Progenitor cell of endocrine pancreas (in vitro differentiated cells): ENCODE measurements around the gene TRAF2. TPM values are rescaled to one million over a fixed set of nuclear protein-coding genes. Genes with fewer than 3 reads are reported as not detected.

Source experiments
- DNase-seq: peaks from one replicate; pipeline ENCODE4 v3.0.0; 2021; ENCODE audit warnings: low spot score; ENCODE audit not compliant: unreplicated experiment
- H3K27ac Mint-ChIP-seq: 2 replicates; pipeline ENCODE4 v1.8.0; 2021; ENCODE audit warnings: mild to moderate bottlenecking, moderate library complexity, mixed read lengths
- H3K27me3 Mint-ChIP-seq: 2 replicates; pipeline ENCODE4 v1.8.0; 2021; ENCODE audit warnings: mixed read lengths
- H3K36me3 Mint-ChIP-seq: 2 replicates; pipeline ENCODE4 v1.8.0; 2022; ENCODE audit warnings: mixed read lengths; ENCODE audit not compliant: insufficient read depth
- H3K4me1 Mint-ChIP-seq: 2 replicates; pipeline ENCODE4 v1.8.0; 2021; ENCODE audit warnings: low read depth, mixed read lengths
- H3K4me3 Mint-ChIP-seq: 2 replicates; pipeline ENCODE4 v1.8.0; 2021; ENCODE audit warnings: low read depth, mild to moderate bottlenecking, moderate library complexity, mixed read lengths
- H3K9me3 Mint-ChIP-seq: 2 replicates; pipeline ENCODE4 v1.8.0; 2021; ENCODE audit warnings: low read depth, mixed read lengths
- CTCF ChIP-seq: fragments of 200-600 bp; sonication (generic); IDR thresholded peaks from one replicate; pipeline ENCODE4 v1.5.0; 2021; ENCODE audit warnings: antibody characterized with exemption, mild to moderate bottlenecking; ENCODE audit not compliant: unreplicated experiment
- total RNA-seq: library from RNA; stranded (reverse); gene quantifications from 2 replicates; pipeline ENCODE4 v1.2.1, GENCODE V29; 2021

Gene TRAF2
- total RNA-seq, 1 donor from 2014 or later, result 23.4 TPM

GRCh38 chr9:136947955-136948510, 61.7 kb downstream of the TRAF2 start:
- Mint-ChIP-seq H3K4me1 (peaks cover 2% of the 10 kb centered on the region), H3K27me3 (no peaks in the 10 kb centered on the region), H3K36me3 (no peaks in the 10 kb centered on the region), H3K27ac (peak overlapping the region; percentile 69), H3K4me3 (peak overlapping the region; percentile 59), H3K9me3 (no peaks in the 10 kb centered on the region)
- TF ChIP-seq CTCF, result peak; percentile 53
- DNase-seq, result no peak

GRCh38 chr9:136949239-136949816, 63.0 kb downstream of the TRAF2 start:
- no peaks in the 10 kb centered on the region for H3K27me3 Mint-ChIP-seq
- peak overlapping the region; percentile 56 for H3K27ac Mint-ChIP-seq
- H3K4me1 Mint-ChIP-seq, result peaks cover 2% of the 10 kb centered on the region
- peak overlapping the region; percentile 78 for H3K4me3 Mint-ChIP-seq
- no peaks in the 10 kb centered on the region for H3K9me3 Mint-ChIP-seq
- TF ChIP-seq CTCF, result no peak
- H3K36me3 Mint-ChIP-seq, result no peaks in the 10 kb centered on the region
- DNase-seq, result no peak

GRCh38 chr9:136949817-136950655, 63.7 kb downstream of the TRAF2 start:
- peak; percentile 26 for TF ChIP-seq CTCF
- H3K4me3 Mint-ChIP-seq, result peak overlapping the region; percentile 78
- peak; percentile 98 for DNase-seq
- no peaks in the 10 kb centered on the region for H3K36me3 Mint-ChIP-seq
- H3K9me3 Mint-ChIP-seq, result no peaks in the 10 kb centered on the region
- no peaks in the 10 kb centered on the region for H3K27me3 Mint-ChIP-seq
- H3K4me1 Mint-ChIP-seq, result peaks cover 2% of the 10 kb centered on the region
- H3K27ac Mint-ChIP-seq, result peak overlapping the region; percentile 97

GRCh38 chr9:136950656-136951276, 64.5 kb downstream of the TRAF2 start:
- TF ChIP-seq CTCF, result no peak
- Mint-ChIP-seq H3K4me1 (peaks cover 2% of the 10 kb centered on the region), H3K36me3 (no peaks in the 10 kb centered on the region), H3K27me3 (no peaks in the 10 kb centered on the region), H3K27ac (peak overlapping the region; percentile 97), H3K4me3 (peak overlapping the region; percentile 76), H3K9me3 (no peaks in the 10 kb centered on the region)
- DNase-seq, result no peak

- Mint-ChIP-seq H3K27me3 (no peaks in the 10 kb centered on the region), H3K4me1 (peaks cover 2% of the 10 kb centered on the region), H3K36me3 (no peaks in the 10 kb centered on the region), H3K27ac (no peak within 1 kb of the TSS), H3K9me3 (peaks cover 7% of the 10 kb centered on the region), H3K4me3 (no peak within 1 kb of the TSS)
- no peak for TF ChIP-seq CTCF
- no peak for DNase-seq
These were observed 65.4 kb downstream of the TRAF2 start, which contains the start of gene LCN12 for GRCh38 chr9:136951541-136952320. TSS of gene LCN12 (plus strand) at chr9:136952273. CDS start at chr9:136952328, 55 bp downstream.
